Measurements from ENCODE around the gene HCN4.

DNA sequence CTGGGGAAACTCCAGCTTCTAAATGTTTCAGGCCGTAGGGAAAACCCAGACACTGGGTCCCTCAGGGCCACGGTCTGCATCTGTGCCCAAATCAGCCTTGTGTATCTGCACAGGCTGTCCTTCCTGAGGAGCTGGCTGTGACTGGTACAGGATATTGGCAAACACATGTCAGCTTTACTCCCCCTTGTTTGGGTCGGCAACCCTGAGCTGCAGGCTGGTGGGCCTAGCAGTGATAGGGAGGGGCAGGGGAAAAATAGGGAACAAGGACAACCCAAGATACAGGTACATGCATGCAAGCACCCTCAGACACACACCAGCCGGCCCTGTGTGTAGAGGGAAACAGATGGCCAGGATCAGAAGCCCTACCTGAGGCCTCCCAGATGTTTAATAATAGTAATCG lies 28.7 kb upstream of the HCN4 start:
- TF ChIP-seq CTCF (conservative IDR thresholded peaks at IDR 0.05 in 1 of 2, IDR thresholded peaks at IDR 0.05 in 1 of 2; ENCODE audit: extremely low read depth in 1 of 2, insufficient read depth in 1 of 2, low read depth in 1 of 2, low read length in 2 of 2) (no peak), EZH2 (IDR thresholded peaks at IDR 0.05; ENCODE audit: borderline replicate concordance, low read length) (no peak)

Data from mammary epithelial cell (primary cell).